HepG2 (cell line): ENCODE results near the gene ZNF277. TPM values are rescaled to one million over a fixed set of nuclear protein-coding genes. Genes with fewer than 3 reads are reported as not detected.

Experiments used
- AHR ChIP-seq: IDR thresholded peaks from 2 replicates; pipeline ENCODE4 v1.6.1; 2018; ENCODE audit warnings: missing genetic modification reagents, missing compliant biosample characterization
- HNRNPLL ChIP-seq: fragments of 200-400 bp; formaldehyde crosslinking; IDR thresholded peaks from 2 replicates; pipeline ENCODE4 v1.6.1; 2017; ENCODE audit warnings: mild to moderate bottlenecking, low read depth, low read length; ENCODE audit not compliant: poor library complexity, severe bottlenecking
- HOXD1 ChIP-seq: sonication (generic); formaldehyde crosslinking; IDR thresholded peaks from 2 replicates; pipeline ENCODE4 v1.5.0; 2020; ENCODE audit warnings: missing genetic modification reagents
- KLF16 ChIP-seq, 2 experiments: sonication (generic) in 1 of 2; formaldehyde crosslinking in 1 of 2; IDR thresholded peaks; 2 replicates each; pipeline versions ENCODE4 v1.6.1 to v1.8.0; 2016 to 2023; ENCODE audit warnings: missing genetic modification reagents in 2 of 2, missing compliant biosample characterization in 1 of 2
- KMT2A ChIP-seq: sonication (generic); formaldehyde crosslinking; IDR thresholded peaks from 2 replicates; pipeline ENCODE4 v1.4.0; 2020; ENCODE audit warnings: missing genetic modification reagents
- MIXL1 ChIP-seq: IDR thresholded peaks from 2 replicates; pipeline ENCODE4 v1.6.1; 2016
- RORA ChIP-seq: sonication (generic); formaldehyde crosslinking; IDR thresholded peaks from 2 replicates; pipeline ENCODE4 v1.5.0; 2020; ENCODE audit warnings: mild to moderate bottlenecking, missing genetic modification reagents, moderate library complexity
- SIX4 ChIP-seq: sonication (generic); formaldehyde crosslinking; IDR thresholded peaks from 2 replicates; pipeline ENCODE4 v1.4.0; 2020; ENCODE audit warnings: missing genetic modification reagents
- TGIF2 ChIP-seq: IDR thresholded peaks from 2 replicates; pipeline ENCODE4 v1.6.1; 2016; ENCODE audit warnings: control low read depth, missing compliant biosample characterization
- ZFX ChIP-seq: sonication (generic); formaldehyde crosslinking; IDR thresholded peaks from 2 replicates; pipeline ENCODE4 v1.4.0; 2020; ENCODE audit warnings: mild to moderate bottlenecking, low read depth, missing genetic modification reagents, moderate library complexity
- polyA plus RNA-seq, 8 experiments: library from polyadenylated mRNA; depleted of rRNA in 3 of 8; stranded (reverse) in 7 of 8; unstranded in 1 of 8; fragments of >200 nt; fragmentation: Illumina TruSeq in 4 of 8; extraction: Trizol in 4 of 8; gene quantifications; 2 replicates each; pipeline versions ENCODE4 v1.2.1 to v1.2.3, GENCODE V29; 2011 to 2016; ENCODE audit warnings: low read depth in 4 of 8, missing spikeins in 1 of 8, mixed read lengths in 1 of 8; ENCODE audit not compliant: insufficient read depth in 1 of 8
- total RNA-seq, 5 experiments: library from RNA; depleted of rRNA; stranded (reverse); fragments of >200 nt; fragmentation: Illumina TruSeq; extraction: Trizol; gene quantifications; 2 replicates each; pipeline ENCODE4 v1.2.3, GENCODE V29; 2016; ENCODE audit warnings: low read depth in 1 of 5
- TF ChIP-seq, protein P1 (sequence below): sonication (generic); formaldehyde crosslinking; IDR thresholded peaks from 2 replicates; pipeline ENCODE4 v1.4.0; 2020; ENCODE audit warnings: missing genetic modification reagents, low read depth, mild to moderate bottlenecking, borderline replicate concordance
- TF ChIP-seq, protein P2 (sequence below): sonication (generic); formaldehyde crosslinking; IDR thresholded peaks from 2 replicates; pipeline ENCODE4 v1.9.0; 2021; ENCODE audit warnings: missing genetic modification reagents, borderline replicate concordance
- TF ChIP-seq, protein P3 (sequence below): sonication (generic); formaldehyde crosslinking; IDR thresholded peaks from 2 replicates; pipeline ENCODE4 v1.5.1; 2020; ENCODE audit warnings: missing genetic modification reagents, mild to moderate bottlenecking, borderline replicate concordance
- TF ChIP-seq, protein P4 (sequence below): IDR thresholded peaks from 2 replicates; pipeline ENCODE4 v1.6.1; 2012; ENCODE audit warnings: inconsistent platforms
- TF ChIP-seq, protein P5 (sequence below): sonication (generic); formaldehyde crosslinking; IDR thresholded peaks from 2 replicates; pipeline ENCODE4 v1.5.1; 2020; ENCODE audit warnings: mild to moderate bottlenecking, missing genetic modification reagents
- TF ChIP-seq, protein P6 (sequence below): sonication (generic); formaldehyde crosslinking; IDR thresholded peaks from 2 replicates; pipeline ENCODE4 v1.4.0; 2020; ENCODE audit warnings: missing genetic modification reagents

The ZNF277 gene
- total and polyA plus RNA-seq, 2 of the 13 experiments (the other 11 are each of a cell fraction or from before 2014, with no cell fraction given), result 29.1 to 30.1 TPM

DNA sequence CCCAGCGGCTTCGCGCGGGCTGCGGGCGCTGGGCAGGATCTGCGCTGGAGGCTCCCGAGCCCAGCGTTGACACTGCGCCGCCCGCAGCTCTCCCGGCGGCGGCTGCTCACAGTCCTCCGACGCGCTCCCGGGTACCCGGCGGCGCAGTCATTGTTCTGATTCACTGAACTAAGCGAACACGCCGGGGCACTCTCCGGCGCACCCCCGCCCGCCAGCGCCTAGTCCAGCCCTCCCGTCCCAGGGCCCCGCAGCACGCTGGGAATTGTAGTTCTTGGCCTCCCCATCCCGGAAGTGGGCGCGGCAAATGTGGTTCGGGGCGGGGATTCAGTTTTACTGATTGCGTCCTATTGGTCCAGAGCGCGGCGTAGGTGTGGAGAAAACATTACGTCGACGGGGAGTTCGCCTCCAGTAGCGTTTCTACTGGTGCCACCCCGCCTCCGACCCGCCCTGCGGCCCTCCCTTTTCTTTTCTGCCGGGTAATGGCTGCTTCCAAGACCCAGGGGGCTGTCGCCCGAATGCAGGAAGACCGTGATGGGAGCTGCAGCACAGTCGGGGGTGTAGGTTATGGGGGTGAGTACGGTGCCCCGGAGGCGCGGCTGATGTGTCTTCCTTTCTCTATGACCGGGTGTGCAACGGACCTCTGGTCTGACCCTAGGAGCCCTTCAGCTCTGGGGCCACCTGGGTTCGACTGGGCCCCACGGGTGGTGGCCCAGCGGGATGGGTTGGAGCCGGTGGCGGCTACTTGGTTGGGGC, at the start of gene ZNF277, which contains the start of gene DOCK4 (continued):
- TF ChIP-seq, protein P1, sequence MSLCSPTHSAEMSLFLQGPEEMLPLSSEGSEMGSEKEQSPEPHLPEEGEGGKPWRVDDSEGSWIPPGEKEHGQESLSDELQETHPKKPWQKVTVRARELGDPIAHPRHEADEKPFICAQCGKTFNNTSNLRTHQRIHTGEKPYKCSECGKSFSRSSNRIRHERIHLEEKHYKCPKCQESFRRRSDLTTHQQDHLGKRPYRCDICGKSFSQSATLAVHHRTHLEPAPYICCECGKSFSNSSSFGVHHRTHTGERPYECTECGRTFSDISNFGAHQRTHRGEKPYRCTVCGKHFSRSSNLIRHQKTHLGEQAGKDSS (CRISPR knock-in tag), result peak; percentile 24; the same call in 1 of the 2 replicates
- TF ChIP-seq, protein P2, sequence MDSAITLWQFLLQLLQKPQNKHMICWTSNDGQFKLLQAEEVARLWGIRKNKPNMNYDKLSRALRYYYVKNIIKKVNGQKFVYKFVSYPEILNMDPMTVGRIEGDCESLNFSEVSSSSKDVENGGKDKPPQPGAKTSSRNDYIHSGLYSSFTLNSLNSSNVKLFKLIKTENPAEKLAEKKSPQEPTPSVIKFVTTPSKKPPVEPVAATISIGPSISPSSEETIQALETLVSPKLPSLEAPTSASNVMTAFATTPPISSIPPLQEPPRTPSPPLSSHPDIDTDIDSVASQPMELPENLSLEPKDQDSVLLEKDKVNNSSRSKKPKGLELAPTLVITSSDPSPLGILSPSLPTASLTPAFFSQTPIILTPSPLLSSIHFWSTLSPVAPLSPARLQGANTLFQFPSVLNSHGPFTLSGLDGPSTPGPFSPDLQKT (CRISPR knock-in tag), result no peak; the same call in 1 of the 2 replicates
- TF ChIP-seq RORA (CRISPR knock-in tag) (no peak), SIX4 (CRISPR knock-in tag) (0 out of 2 replicates have a peak, but pooled peaks have one; percentile 23), AHR (CRISPR knock-in tag) (no peak), ZFX (CRISPR knock-in tag) (peak; percentile 73), KLF16 (CRISPR knock-in tag; IDR thresholded peaks at IDR 0.05) (peak in 1 of 2 experiments; percentile 67; a peak in 1 of 4 replicates), HNRNPLL (peak; percentile 94), TGIF2 (CRISPR knock-in tag) (peak; percentile 53; the same call in 1 of the 2 replicates), HOXD1 (CRISPR knock-in tag) (peak; percentile 32; the same call in 1 of the 2 replicates), KMT2A (CRISPR knock-in tag) (peak; percentile 93; the same call in 1 of the 2 replicates), MIXL1 (peak; percentile 9; the same call in 1 of the 2 replicates)
- TF ChIP-seq, protein P3, sequence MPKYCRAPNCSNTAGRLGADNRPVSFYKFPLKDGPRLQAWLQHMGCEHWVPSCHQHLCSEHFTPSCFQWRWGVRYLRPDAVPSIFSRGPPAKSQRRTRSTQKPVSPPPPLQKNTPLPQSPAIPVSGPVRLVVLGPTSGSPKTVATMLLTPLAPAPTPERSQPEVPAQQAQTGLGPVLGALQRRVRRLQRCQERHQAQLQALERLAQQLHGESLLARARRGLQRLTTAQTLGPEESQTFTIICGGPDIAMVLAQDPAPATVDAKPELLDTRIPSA (CRISPR knock-in tag), result peak; percentile 78; the same call in 1 of the 2 replicates
- TF ChIP-seq, protein P4, sequence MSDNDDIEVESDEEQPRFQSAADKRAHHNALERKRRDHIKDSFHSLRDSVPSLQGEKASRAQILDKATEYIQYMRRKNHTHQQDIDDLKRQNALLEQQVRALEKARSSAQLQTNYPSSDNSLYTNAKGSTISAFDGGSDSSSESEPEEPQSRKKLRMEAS, result peak; percentile 51
- TF ChIP-seq, protein P5, sequence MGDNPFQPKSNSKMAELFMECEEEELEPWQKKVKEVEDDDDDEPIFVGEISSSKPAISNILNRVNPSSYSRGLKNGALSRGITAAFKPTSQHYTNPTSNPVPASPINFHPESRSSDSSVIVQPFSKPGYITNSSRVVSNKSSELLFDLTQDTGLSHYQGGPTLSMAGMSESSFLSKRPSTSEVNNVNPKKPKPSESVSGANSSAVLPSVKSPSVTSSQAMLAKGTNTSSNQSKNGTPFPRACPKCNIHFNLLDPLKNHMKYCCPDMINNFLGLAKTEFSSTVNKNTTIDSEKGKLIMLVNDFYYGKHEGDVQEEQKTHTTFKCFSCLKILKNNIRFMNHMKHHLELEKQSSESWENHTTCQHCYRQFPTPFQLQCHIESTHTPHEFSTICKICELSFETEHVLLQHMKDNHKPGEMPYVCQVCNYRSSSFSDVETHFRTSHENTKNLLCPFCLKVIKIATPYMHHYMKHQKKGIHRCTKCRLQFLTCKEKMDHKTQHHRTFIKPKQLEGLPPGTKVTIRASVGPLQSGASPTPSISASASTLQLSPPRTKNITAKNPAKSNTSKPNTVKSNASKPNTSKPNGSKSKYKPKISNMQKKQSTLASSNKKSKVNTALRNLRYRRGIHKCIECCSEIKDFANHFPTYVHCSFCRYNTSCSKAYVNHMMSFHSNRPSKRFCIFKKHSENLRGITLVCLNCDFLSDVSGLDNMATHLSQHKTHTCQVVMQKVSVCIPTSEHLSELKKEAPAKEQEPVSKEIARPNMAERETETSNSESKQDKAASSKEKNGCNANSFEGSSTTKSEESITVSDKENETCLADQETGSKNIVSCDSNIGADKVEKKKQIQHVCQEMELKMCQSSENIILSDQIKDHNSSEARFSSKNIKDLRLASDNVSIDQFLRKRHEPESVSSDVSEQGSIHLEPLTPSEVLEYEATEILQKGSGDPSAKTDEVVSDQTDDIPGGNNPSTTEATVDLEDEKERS (CRISPR knock-in tag), result peak; percentile 38
- TF ChIP-seq, protein P6, sequence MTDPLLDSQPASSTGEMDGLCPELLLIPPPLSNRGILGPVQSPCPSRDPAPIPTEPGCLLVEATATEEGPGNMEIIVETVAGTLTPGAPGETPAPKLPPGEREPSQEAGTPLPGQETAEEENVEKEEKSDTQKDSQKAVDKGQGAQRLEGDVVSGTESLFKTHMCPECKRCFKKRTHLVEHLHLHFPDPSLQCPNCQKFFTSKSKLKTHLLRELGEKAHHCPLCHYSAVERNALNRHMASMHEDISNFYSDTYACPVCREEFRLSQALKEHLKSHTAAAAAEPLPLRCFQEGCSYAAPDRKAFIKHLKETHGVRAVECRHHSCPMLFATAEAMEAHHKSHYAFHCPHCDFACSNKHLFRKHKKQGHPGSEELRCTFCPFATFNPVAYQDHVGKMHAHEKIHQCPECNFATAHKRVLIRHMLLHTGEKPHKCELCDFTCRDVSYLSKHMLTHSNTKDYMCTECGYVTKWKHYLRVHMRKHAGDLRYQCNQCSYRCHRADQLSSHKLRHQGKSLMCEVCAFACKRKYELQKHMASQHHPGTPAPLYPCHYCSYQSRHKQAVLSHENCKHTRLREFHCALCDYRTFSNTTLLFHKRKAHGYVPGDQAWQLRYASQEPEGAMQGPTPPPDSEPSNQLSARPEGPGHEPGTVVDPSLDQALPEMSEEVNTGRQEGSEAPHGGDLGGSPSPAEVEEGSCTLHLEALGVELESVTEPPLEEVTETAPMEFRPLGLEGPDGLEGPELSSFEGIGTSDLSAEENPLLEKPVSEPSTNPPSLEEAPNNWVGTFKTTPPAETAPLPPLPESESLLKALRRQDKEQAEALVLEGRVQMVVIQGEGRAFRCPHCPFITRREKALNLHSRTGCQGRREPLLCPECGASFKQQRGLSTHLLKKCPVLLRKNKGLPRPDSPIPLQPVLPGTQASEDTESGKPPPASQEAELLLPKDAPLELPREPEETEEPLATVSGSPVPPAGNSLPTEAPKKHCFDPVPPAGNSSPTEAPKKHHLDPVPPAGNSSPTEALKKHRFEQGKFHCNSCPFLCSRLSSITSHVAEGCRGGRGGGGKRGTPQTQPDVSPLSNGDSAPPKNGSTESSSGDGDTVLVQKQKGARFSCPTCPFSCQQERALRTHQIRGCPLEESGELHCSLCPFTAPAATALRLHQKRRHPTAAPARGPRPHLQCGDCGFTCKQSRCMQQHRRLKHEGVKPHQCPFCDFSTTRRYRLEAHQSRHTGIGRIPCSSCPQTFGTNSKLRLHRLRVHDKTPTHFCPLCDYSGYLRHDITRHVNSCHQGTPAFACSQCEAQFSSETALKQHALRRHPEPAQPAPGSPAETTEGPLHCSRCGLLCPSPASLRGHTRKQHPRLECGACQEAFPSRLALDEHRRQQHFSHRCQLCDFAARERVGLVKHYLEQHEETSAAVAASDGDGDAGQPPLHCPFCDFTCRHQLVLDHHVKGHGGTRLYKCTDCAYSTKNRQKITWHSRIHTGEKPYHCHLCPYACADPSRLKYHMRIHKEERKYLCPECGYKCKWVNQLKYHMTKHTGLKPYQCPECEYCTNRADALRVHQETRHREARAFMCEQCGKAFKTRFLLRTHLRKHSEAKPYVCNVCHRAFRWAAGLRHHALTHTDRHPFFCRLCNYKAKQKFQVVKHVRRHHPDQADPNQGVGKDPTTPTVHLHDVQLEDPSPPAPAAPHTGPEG (CRISPR knock-in tag), result peak; percentile 60; the same call in 1 of the 2 replicates
